Sigmoid colon (tissue), 3 donors: ENCODE results near the gene C22orf31.

Source experiments
- CTCF ChIP-seq, 4 experiments: fragments of 450-650 bp in 3 of 4; fragments of 200-600 bp in 1 of 4; IDR thresholded peaks; one replicate each; pipeline ENCODE4 v1.5.1; 2016 to 2019; ENCODE audit warnings: antibody characterized with exemption in 4 of 4, mild to moderate bottlenecking in 3 of 4, moderate library complexity in 2 of 4
- POLR2A ChIP-seq, 2 donors: fragments of 450-650 bp; IDR thresholded peaks; one replicate each; pipeline ENCODE4 v1.6.1; 2016; ENCODE audit warnings: antibody characterized with exemption in 2 of 2, mild to moderate bottlenecking in 2 of 2, moderate library complexity in 2 of 2

- no peak for TF ChIP-seq POLR2A (IDR thresholded peaks at IDR 0.05)
- TF ChIP-seq CTCF (IDR thresholded peaks at IDR 0.05) = no peak
Measured at GRCh38 chr22:29102300-29102699, 40.7 kb upstream of the C22orf31 start.
